Spleen (tissue), 11 donors: ENCODE data around the gene NAT8. TPM values are rescaled to one million over a fixed set of nuclear protein-coding genes. Genes with fewer than 3 reads are reported as not detected.

Experiments used
- DNase-seq: peaks from one replicate; pipeline ENCODE4 v3.0.0-alpha.2; 2020
- H3K27ac ChIP-seq, 8 donors: fragments of 200-600 bp; sonication (generic) in 7 of 8; 1 replicate in 4 of 8; 2 replicates in 4 of 8; pipeline versions ENCODE4 v1.5.0 to v1.8.0; 2016 to 2021; ENCODE audit warnings: inconsistent platforms in 4 of 8, mild to moderate bottlenecking in 4 of 8, moderate library complexity in 1 of 8
- H3K27me3 ChIP-seq, 7 donors: fragments of 200-600 bp; sonication (generic) in 6 of 7; replicated peaks in 1 of 7; 1 replicate in 4 of 7; 2 replicates in 3 of 7; pipeline versions ENCODE4 v1.5.0 to v1.8.0; 2016 to 2021; ENCODE audit warnings: inconsistent platforms in 3 of 7, mild to moderate bottlenecking in 1 of 7
- H3K36me3 ChIP-seq, 6 donors: fragments of 200-600 bp; sonication (generic) in 5 of 6; 1 replicate in 4 of 6; 2 replicates in 2 of 6; pipeline versions ENCODE4 v1.5.0 to v1.8.0; 2016 to 2021; ENCODE audit warnings: inconsistent platforms in 2 of 6
- H3K4me1 ChIP-seq, 6 donors: fragments of 200-600 bp; sonication (generic) in 5 of 6; 1 replicate in 3 of 6; 2 replicates in 3 of 6; pipeline versions ENCODE4 v1.5.0 to v1.8.0; 2016 to 2021; ENCODE audit warnings: inconsistent platforms in 3 of 6
- H3K4me3 ChIP-seq, 8 donors: fragments of 200-600 bp; sonication (generic) in 7 of 8; 1 replicate in 4 of 8; 2 replicates in 4 of 8; pipeline versions ENCODE4 v1.5.0 to v1.8.0; 2016 to 2021; ENCODE audit warnings: inconsistent platforms in 4 of 8, mild to moderate bottlenecking in 4 of 8, moderate library complexity in 2 of 8
- H3K9me3 ChIP-seq, 8 donors: fragments of 200-600 bp; sonication (generic) in 7 of 8; 1 replicate in 4 of 8; 2 replicates in 4 of 8; pipeline versions ENCODE4 v1.5.0 to v1.8.0; 2016 to 2021; ENCODE audit warnings: inconsistent platforms in 4 of 8
- CTCF ChIP-seq, 11 experiments: fragments of 200-600 bp in 7 of 11; fragments of 450-650 bp in 4 of 11; sonication (generic) in 4 of 11; IDR thresholded peaks in 8 of 11; conservative IDR thresholded peaks in 3 of 11; 1 replicate in 7 of 11; 2 replicates in 4 of 11; pipeline versions ENCODE4 v1.4.0 to v1.8.0; 2016 to 2021; ENCODE audit warnings: antibody characterized with exemption in 11 of 11, inconsistent platforms in 4 of 11, mild to moderate bottlenecking in 1 of 11
- POLR2A ChIP-seq, 3 donors: fragments of 450-650 bp; IDR thresholded peaks; one replicate each; pipeline ENCODE4 v1.5.1; 2017; ENCODE audit warnings: antibody characterized with exemption in 3 of 3, mild to moderate bottlenecking in 1 of 3
- POLR2AphosphoS5 ChIP-seq, 3 donors: sonication (generic); formaldehyde crosslinking; IDR thresholded peaks; one replicate each; pipeline ENCODE4 v1.5.1; 2017; ENCODE audit warnings: antibody characterized with exemption in 3 of 3
- WGBS, 5 donors: extraction: QIAGEN DNeasy Blood & Tissue Kit in 3 of 5; methylation state at CpG; one replicate each; pipeline versions ENCODE4 v1.1.5 to v1.1.7; 2013 to 2018; 5-methylcytosine and 5-hydroxymethylcytosine counted together
- intact Hi-C: fragments of 100-400 bp; cut with DNase I; formaldehyde crosslinking; loops from one replicate; pipeline ENCODE4 v1.15.0; 2023; ENCODE audit warnings: low total_unique reads
- polyA plus RNA-seq, 3 donors: library from polyadenylated mRNA; stranded (reverse); fragments of 200-250 nt; gene quantifications; one replicate each; pipeline ENCODE4 v1.2.1, GENCODE V29; 2013
- total RNA-seq, 7 donors: library from RNA; depleted of rRNA in 3 of 7; stranded (reverse); fragments of >200 nt in 3 of 7; fragmentation: NEBNext Ultra II Directional in 4 of 7; extraction: Animal tissue kit (Norgen Biotek cat#: 25700) in 4 of 7; gene quantifications; one replicate each; pipeline versions ENCODE4 v1.1.0 to v1.2.1, GENCODE V29; 2016 to 2021
- donor health status: healthy with polysubstance abuse.
- donor health status: DM: no; HTN: no; CAD: no; lungs with moderate emphysema.
- donor health status: DM: no; HTN: no; CAD: no.
- donor health status: Bipolar disorder and iron deficiency.
- donor health status: healthy.
- donor health status: DM: no; HTN: no; CAD: no.
- donor health status: DM: yes; HTN: yes; CAD: no.

Gene NAT8
- total and polyA plus RNA-seq, 10 donors = 0.14 to 0.88 (median 0.66) TPM; not detected in 5

- intact Hi-C loops = no loop called here
- WGBS, 5 donors = 89 to 98% (median 94%) methylated on average over 2 of the region's 2 CpGs
- Histone ChIP-seq H3K36me3 (peaks cover 0 to 4% (median 0%) of the 10 kb centered on the region in 6 donors), H3K4me1 (no peaks in the 10 kb centered on the region), H3K27me3 (no peaks in the 10 kb centered on the region), H3K9me3 (peaks cover 0 to 6% (median 0%) of the 10 kb centered on the region in 8 donors), H3K4me3 (no peak overlapping the region), H3K27ac (no peak overlapping the region)
- DNase-seq = no peak
- TF ChIP-seq POLR2A (IDR thresholded peaks at IDR 0.05) (no peak), CTCF (IDR thresholded peaks at IDR 0.05 in 8 of 11, conservative IDR thresholded peaks at IDR 0.05 in 3 of 11) (no peak), POLR2AphosphoS5 (IDR thresholded peaks at IDR 0.05) (no peak)
Observed at GRCh38 chr2:73593680-73594079, 48.5 kb downstream of the NAT8 start.

Other genes starting within 250 kb of the NAT8 start
- gene TPRKB, start 94.9 kb upstream of the NAT8 start, total RNA-seq = 10 to 100 TPM; 15.0 to 36.8 (median 22.4) TPM
- 10 to 100 TPM; 47.7 to 63.3 (median 55.3) TPM for gene TPRKB, start 94.9 kb upstream of the NAT8 start, polyA plus RNA-seq
- gene DUSP11, start 137.7 kb upstream of the NAT8 start, total RNA-seq = 10 to 100 TPM; 24.5 to 49.3 (median 29.9) TPM
- gene DUSP11, start 137.7 kb upstream of the NAT8 start, polyA plus RNA-seq = 10 to 100 TPM; 17.2 to 25.3 (median 25.1) TPM
- not detected for gene C2orf78, start 141.8 kb upstream of the NAT8 start, total RNA-seq
- not detected for gene C2orf78, start 141.8 kb upstream of the NAT8 start, polyA plus RNA-seq
- 10 to 100 TPM; 26.2 to 35.1 (median 28.5) TPM for gene STAMBP, start 186.5 kb upstream of the NAT8 start, total RNA-seq
- 10 to 100 TPM; 19.5 to 28.5 (median 26.6) TPM for gene STAMBP, start 186.5 kb upstream of the NAT8 start, polyA plus RNA-seq